ENCODE measurements around the gene DENND1A.
"Not testable (repeated sequence)": the region's sequence is repeated elsewhere in the genome, so short reads cannot be mapped to it uniquely, and the experiment has no call there.

The DENND1A gene

DNA sequence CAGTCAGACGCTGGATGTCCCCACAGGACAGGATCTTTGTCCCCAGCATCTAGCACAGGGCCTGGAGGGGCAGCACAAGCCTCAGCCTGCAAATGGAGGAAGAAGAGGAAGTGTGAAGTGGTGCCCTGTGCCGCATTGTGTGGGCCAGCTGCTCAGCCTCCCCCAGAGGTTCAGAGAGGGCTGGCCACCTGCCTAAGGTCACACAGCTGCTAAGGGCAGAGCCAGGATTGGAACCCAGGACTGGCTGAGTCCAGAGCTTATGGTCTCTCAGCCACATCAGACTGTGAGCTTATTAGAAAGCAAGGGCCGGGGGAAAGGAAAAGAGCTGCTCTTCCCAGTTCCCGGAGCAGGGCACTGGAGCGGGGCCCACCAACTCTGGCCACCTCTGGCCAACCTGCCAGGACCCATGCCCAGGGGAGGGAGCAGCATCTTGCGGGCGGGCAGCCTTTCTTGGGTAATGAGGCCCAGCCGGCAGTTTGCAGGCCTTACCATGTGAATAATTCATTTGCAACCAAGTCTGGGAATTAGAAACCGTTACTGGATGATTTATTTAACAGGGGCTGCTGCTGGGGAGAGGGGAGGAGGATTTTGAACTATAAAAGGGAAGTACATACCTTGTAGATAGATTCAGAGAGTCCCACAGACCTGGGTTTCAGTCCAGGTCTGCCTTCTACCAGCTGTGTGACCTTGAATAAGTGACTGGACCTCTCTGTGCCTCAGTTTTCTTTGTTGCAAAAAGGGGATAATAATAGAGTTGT lies 585.6 kb downstream of the DENND1A start:
- no peak for DNase-seq

DNA sequence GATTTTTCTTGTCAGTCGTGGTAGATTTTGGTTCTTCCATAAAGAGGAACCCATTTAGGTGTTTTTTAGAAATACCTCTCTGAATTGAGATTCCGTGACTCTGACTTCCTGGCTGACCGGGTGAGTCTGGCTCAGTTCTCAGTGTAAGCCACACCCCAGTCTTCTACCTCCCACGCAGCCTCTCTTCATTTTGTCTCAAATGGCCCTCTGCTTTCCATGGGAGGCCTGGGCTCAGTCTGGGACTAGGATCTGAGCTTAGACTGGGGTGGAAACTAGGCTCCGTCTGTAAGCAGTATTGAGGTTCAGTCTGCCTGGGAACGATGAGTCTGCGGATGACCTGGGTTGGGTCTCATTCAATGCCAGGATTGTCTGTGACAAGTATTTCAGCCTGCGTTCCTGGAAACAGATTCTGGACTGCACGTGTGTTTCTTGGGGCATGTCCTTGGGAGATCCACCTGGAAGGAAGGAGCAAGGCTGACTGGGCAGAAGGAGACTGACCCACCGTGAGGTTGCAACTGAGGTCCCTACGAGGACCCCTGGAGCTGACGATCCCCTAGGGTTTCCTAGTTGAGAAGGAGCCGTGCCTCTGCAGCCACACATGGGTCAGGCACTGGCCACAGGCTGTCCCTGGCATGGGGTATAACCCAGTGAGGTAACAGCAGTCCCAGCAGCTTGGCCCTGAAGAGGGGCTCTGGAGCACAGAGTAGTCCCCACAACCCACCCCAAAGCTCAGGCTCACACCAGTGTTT lies 586.3 kb downstream of the DENND1A start:
- no peak for DNase-seq

DNA sequence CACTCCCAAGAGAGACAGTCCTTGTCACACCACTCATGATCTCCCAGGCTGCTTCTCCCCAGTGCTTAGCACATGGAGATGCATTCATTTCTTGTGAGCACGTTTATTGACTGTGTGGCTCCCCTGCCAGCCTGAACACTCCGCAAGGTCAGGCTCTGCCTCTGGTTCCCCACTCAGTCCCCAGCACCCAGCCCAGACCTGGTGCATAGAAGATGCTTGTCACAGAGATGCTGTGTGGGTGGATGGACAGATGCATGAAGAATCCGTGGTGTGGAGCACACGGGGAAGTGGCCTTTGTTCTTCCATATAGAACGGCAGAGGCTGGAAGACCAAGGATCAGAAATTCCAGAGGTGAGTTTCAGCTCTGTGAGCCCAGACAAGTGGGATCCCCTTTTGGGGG lies 587.7 kb downstream of the DENND1A start:
- no peak for DNase-seq

DNA sequence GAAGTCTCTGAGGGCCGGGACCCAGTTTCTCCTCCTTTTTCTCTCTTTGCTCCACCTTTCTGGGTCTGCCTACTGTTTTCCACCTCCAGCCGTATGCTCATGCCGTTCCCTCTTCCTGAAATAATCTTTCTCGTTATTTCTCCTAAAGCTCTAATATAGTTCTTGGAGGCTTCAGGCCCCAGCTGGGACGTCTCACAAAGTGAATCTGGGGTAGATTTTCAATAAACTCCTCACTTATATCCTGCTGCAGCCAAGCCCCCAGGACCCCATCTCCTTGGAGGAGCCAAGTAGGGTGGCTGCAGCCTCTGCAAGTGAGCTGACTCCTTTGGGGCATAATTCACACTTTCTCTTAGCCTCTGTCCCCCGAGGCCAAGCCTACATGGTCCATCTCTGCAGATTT lies 588.1 kb downstream of the DENND1A start:
- DNase-seq: no peak

DNA sequence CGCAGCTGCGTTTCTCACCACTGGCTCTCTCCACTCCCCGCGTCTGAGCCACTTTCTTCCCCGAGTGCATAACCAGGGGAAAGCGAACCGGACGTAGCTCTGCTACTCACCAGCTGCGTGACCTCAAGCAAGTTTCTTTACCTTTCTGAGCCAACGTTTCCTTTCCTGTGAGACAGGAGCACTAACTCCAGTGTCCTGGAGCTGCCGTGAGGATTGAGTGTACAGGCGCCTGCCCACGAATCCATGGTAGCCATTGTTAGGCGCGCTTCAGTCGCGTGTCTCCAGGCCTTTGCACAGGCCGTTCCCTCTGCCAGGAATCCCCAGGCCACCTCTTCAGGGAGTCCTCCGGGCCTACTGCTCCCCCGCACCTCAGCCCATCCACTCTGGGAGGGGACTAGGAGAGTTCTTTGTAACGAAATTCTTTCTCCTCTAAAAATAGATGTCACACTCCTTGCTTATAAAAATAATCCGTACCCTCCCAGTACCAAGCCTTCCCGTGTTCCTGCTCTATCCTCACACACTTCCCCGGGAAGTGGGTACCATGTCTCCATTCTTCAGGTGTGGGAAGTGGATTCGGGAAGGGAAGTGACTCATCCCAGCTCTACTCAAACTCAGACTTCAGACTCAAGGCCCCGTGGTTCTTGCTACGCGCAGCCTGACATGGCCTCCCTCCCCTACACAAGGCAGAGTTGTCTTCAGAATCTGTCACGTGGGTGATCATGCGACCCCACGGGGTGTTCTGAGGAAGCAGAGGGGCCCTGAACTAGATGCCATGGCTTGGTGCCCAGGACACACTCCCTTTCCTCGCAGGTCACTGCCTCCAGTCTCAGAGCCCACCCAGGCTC lies 590.0 kb downstream of the DENND1A start:
- DNase-seq: no peak

DNA sequence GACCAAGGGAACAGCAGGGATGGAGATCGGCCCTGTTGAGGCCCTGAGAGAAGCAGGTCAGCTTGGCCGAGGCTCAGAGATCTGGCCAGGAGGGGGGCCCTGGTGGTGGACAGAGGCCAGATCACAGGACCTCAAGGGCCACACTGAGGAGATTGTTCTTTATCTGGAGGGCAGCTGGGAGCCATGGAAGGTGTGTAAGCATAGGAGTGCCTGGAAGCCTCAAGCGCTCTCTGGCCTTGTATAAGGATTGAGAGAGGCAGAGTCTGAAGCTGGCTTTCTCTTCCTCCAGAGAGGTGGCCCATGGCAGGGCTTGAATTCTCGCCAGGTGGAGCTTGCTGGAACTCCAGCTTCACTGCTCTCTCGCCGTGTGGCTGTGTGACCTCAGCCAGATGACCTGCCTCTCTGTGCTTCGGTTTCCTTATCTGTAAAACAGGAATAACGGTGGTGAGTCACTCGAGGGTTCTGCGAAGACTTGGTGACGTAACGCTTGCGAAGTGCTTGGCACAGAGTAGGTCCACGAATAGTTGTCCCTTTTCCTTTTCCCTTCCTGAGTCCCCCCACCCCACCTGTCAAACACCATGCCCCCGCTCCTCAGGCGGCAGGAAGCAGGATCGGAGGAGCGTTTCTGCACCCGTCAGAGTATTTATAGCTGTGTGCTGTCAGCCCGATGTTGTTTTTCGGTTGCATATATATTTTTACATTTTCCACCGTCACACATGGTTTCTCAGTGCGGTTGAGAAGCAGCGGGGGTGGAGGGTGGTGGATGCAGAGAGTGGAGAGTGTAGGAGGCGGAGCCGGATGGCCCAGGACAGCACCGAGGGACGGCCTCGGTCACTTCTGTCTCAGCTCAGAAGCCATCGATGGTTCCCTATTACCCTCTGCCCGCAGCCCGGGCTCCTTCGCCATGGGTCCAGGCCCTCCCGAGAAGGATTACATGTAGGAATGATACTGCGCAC lies 590.9 kb downstream of the DENND1A start:
- no peak for DNase-seq

DNA sequence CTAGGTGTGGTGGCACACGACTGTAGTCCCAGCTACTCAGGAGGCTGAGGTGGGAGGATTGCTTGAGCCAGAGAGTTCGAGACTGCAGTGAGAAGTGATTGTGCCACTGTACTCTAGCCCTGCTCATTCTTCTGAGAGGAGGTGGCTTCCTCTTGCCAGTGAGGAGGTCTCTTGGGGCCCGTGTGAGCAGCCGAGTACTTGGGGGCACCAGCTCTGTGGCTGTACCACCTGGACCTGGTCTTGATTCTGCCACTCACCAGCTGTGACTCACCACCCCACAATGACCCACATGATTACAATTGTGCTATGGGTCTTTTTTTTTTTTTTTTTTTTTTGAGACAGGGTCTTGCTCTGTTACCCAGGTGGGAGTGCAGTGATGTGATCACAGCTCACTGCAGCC lies 592.0 kb downstream of the DENND1A start:
- no peak for DNase-seq

DNA sequence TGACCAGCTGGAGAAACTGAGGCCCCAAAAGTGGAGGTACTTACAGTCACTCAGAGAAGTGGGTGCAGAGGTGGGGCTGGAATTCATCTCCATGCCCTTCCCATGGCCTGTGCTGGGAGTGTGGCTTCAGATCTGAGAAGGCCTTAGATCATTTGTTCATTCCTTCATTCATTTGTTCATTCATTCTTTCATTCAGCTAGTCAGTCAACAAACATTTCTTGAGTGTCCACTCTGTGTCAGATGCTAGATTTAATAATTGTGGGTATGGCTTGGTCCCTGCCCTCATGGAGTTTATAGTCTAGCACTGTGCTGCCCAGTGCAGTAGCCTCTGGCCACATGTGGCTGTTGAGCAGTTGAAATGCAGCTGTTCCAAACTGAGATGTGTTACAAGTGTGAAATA lies 593.0 kb downstream of the DENND1A start:
- DNase-seq: no peak

DNA sequence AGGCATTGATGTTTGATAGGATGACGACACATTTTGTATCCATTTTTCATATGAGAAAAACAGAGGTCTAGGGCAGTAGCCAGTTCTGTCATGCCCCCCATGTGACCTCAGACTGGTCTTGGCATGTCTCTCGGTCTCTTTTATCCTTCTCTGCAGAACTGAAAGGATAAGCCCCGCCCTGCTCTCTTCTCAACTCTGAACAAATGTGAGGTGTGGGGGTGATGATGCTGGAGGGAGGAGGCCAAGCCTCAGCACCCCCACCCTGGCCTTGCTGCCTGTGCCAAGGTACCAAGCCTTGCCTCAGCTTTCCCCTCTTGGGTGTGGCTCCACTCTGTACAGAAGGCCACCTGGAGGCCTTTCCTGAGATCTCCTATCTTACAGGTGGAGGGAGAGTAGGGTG lies 593.5 kb downstream of the DENND1A start:
- DNase-seq: no peak

DNA sequence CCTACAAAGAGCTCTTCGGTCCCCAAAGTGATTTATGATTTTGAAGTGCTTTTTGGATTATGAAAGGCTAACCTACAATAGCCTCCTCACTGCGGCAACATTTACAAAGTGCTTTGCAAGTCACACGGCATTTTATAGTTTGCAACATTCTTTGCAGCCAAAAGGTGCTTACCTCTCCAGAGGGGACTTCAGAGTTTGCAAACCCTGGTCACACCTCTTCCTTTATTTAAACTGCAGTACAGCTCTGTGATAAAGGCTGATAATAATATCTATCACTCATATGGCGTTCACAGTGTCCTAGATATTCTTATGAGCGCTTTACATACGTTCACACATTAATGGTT lies 594.0 kb downstream of the DENND1A start:
- DNase-seq: no peak

DNA sequence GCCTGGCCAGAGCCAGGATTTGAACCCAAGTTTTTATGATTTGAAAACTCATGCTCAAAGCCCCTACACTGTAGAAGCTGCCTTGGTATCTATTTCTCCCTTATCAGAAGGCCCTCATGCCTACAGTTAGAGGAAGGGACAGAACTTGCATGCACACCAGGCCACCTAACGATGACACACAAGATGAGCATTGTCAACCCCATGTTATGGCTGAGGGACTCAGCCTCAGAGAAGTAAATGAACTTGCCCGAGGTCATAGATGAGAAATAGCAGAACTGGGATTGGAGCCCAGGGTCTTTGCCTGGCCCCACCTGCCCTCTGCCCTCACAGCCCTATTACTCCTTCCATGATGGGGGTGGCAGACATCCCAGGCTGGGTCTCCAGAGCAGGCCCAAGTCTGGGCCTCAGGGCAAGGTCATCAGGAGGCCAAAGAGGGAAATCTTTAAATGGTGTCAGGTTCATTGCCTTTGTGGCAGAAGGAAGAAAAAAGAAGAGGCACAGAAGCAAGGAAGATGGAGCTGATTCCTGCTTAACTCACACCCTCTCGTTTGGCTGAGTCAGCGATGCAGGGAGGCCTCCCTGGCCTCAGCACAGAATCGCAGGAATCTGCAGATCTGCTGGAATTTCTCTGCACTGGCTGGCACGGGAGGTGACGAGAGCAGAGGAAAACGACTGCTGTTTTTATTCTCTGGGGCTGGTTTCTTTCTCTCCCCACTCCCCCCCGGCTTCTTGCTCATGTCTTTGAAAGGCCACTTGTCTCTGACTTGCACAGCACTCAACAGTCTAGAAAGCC lies 594.5 kb downstream of the DENND1A start:
- DNase-seq: no peak

DNA sequence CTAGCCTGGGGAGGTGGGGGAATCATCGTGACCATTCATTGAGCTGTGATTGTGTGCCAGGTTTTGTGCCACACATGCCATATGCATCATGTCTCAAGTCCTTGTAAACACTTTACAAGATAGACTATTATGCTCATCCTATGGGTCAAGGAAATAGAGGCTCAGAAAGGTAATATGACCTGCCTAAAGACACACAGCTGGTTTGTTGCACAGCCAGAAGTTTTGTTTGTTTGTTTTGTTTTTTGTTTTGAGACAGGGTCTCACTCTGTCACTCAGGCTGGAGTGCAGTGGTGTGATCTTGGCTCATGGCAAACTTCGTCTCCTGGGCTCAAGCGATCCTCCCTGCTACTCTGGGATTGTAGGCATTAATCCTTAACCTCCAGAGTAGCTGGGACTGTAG lies 595.3 kb downstream of the DENND1A start:
- DNase-seq: no peak

DNA sequence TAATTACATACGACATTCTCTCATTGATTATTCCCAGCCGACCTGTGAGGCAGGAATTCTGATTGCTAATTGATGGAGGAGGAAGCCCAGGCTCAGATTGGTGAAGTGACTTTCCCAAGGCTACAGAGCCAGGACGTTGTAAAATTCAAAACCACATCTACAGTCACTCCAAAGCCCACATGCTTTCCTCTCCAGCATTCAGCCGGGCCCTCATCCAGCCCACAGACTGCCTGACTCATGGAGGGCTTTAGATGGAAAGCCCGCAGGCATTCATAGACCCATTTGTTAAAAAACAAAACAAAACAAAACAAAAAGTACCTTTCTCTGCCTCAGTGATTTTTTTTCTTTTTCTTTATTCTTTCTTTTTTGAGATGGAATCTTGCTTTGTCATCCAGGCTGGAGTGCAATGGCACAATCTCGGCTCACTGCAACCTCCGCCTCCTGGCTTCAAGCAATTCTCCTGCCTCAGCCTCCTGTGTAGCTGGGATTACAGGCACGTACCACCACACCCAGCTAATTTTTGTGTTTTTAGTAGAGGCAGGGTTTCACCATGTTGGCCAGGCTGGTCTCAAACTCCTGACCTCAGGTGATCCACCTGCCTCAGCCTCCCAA lies 596.8 kb downstream of the DENND1A start:
- not testable (repeated sequence) for DNase-seq

DNA sequence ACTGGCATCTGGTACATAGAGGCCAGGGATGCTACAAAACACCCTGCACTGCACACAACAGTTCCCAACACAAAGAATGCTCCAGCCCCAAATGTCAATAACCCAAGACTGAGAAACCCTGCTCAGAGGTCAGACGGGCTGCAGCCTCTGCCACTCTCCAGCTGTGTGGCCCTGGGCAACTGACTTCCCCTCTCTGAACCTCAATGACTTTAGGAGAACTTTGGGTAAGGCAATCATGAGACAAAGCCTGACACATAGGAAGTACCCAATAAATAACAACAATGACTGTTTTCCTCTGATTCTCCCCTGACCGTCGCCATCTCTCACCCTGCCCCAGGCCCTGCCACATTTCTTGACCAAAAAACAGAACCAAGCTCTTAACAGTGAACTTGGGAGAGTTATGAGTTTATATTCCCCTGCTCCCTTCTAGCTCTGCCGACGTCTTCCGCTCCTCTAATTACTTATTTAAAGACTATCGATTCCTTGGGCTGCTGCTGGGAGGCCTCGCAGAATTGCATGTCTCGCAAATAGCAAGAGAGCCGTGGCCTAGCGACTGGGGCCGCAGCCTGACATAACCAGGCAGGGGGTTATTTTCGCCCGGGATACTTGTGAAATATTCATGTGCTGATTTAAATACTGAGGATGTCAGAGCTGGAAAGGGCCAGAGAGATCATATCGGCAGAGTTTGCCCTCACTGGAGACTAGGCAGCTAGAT lies 598.4 kb downstream of the DENND1A start:
- DNase-seq: no peak

Data from NCI-H1048 (cell line).